ENCODE results near the gene ACAP1.

- TF ChIP-seq GATA3 (IDR thresholded peaks at IDR 0.05; ENCODE audit: low read depth, low read length) (no peak), GATA2 (IDR thresholded peaks at IDR 0.05; ENCODE audit: low read depth, low read length) (no peak)
These were observed 3.9 kb downstream of the ACAP1 start for GRCh38 chr17:7340179-7340578.

Measured in SH-SY5Y (cell line).